A549 (cell line): ENCODE data around the gene ADSL. TPM values are rescaled to one million over a fixed set of nuclear protein-coding genes. Genes with fewer than 3 reads are reported as not detected.

Experiments
- ATAC-seq, 2 experiments: fragments of 200-7000 bp in 1 of 2; fragments of >200 bp in 1 of 2; cut with Nextera tagmentation in 1 of 2; cut with Tn5 transposase in 1 of 2; 3 replicates each; pipeline versions ENCODE4 v1.8.0 to v1.9.1; 2018 to 2020; ENCODE audit warnings: mild to moderate bottlenecking in 1 of 2, moderate library complexity in 1 of 2
- CTCF ChIA-PET: fragments of 300-600 bp; sonication (Branson Sonifier 250); formaldehyde crosslinking; extraction: SDS; loops from one replicate; lab custom pipeline; 2021; ENCODE audit warnings: antibody characterized with exemption, inconsistent platforms; lab: Yijun Ruan, JAX
- POLR2A ChIA-PET: fragments of 350-600 bp; formaldehyde crosslinking; extraction: SDS; loops from one replicate; lab custom pipeline; 2021; ENCODE audit warnings: antibody characterized with exemption, inconsistent platforms; lab: Yijun Ruan, JAX
- DNase-seq, 2 experiments: peaks; one replicate each; pipeline versions ENCODE4 v3.0.0 to v3.0.0-alpha.2; 2011 to 2016; ENCODE audit warnings: low read depth in 1 of 2, low spot score in 1 of 2
- FAIRE-seq: peaks from 2 replicates; lab custom pipeline; 2011; peaks lifted over from hg19 to GRCh38; lab: Jason Lieb, UNC
- H3K27ac ChIP-seq, 2 experiments: fragments of >200 bp; sonication (Bioruptor Twin); formaldehyde crosslinking; 3 replicates each; pipeline ENCODE4 v1.5.1; 2016 to 2017
- H3K4me1 ChIP-seq: fragments of >200 bp; sonication (Bioruptor Twin); formaldehyde crosslinking; 3 replicates; pipeline ENCODE4 v1.6.1; 2016
- H3K4me2 ChIP-seq: fragments of >200 bp; sonication (Bioruptor Twin); formaldehyde crosslinking; 3 replicates; pipeline ENCODE4 v1.6.1; 2016
- H3K4me3 ChIP-seq: fragments of >200 bp; sonication (Bioruptor Twin); formaldehyde crosslinking; 3 replicates; pipeline ENCODE4 v1.5.1; 2016
- H3K9me3 ChIP-seq: fragments of >200 bp; sonication (Bioruptor Twin); formaldehyde crosslinking; 3 replicates; pipeline ENCODE4 v1.6.1; 2016
- CHD4 ChIP-seq: fragments of 200-600 bp; sonication (generic); IDR thresholded peaks from 2 replicates; pipeline ENCODE4 v1.6.1; 2016; ENCODE audit warnings: antibody characterized with exemption, mild to moderate bottlenecking, borderline replicate concordance
- E2F6 ChIP-seq: IDR thresholded peaks from 2 replicates; pipeline ENCODE4 v1.6.1; 2012; ENCODE audit warnings: low read depth, borderline replicate concordance
- EP300 ChIP-seq, 2 experiments: fragments of >200 bp; sonication (Bioruptor Twin); formaldehyde crosslinking; IDR thresholded peaks; 2 replicates in 1 of 2; 3 replicates in 1 of 2; pipeline ENCODE4 v1.6.1; 2016 to 2017
- FOSL2 ChIP-seq, 2 experiments: fragments of 450-650 bp in 1 of 2; fragments of >200 bp in 1 of 2; sonication (Bioruptor Twin) in 1 of 2; formaldehyde crosslinking; IDR thresholded peaks; 2 replicates each; pipeline versions ENCODE4 v1.5.0 to v1.6.1; 2016 to 2020; ENCODE audit warnings: mild to moderate bottlenecking in 1 of 2, moderate library complexity in 1 of 2
- HOXA7 ChIP-seq: fragments of 250-450 bp; sonication (Bioruptor Pico); IDR thresholded peaks from 2 replicates; pipeline ENCODE4 v1.5.0; 2020; ENCODE audit warnings: mild to moderate bottlenecking, moderate library complexity
- JUN ChIP-seq, 2 experiments: fragments of >200 bp; sonication (Bioruptor Twin); formaldehyde crosslinking; IDR thresholded peaks; 2 replicates in 1 of 2; 3 replicates in 1 of 2; pipeline ENCODE4 v1.6.1; 2016 to 2017
- MAFK ChIP-seq: fragments of 450-650 bp; IDR thresholded peaks from 2 replicates; pipeline ENCODE4 v1.6.1; 2014; ENCODE audit not compliant: partially characterized antibody
- NFE2L2 ChIP-seq: fragments of 150-350 bp; conservative IDR thresholded peaks from 2 replicates; pipeline ENCODE4 v1.6.1; 2014; ENCODE audit warnings: low read length
- NPAS2 ChIP-seq: fragments of 250-450 bp; sonication (Bioruptor Pico); IDR thresholded peaks from 2 replicates; pipeline ENCODE4 v1.8.0; 2022; ENCODE audit warnings: mild to moderate bottlenecking, moderate library complexity, borderline replicate concordance
- PHF8 ChIP-seq: fragments of 200-600 bp; sonication (generic); IDR thresholded peaks from 2 replicates; pipeline ENCODE4 v1.6.1; 2016; ENCODE audit warnings: low read depth, mild to moderate bottlenecking, antibody characterized with exemption, moderate library complexity, borderline replicate concordance
- POLR2AphosphoS2 ChIP-seq: conservative IDR thresholded peaks from 2 replicates; pipeline ENCODE4 v1.6.1; 2012; ENCODE audit warnings: low read length, improper control_type of control experiment, inconsistent platforms
- REST ChIP-seq: fragments of 200-600 bp; sonication (generic); IDR thresholded peaks from 2 replicates; pipeline ENCODE4 v1.6.1; 2016; ENCODE audit warnings: antibody characterized with exemption, mild to moderate bottlenecking, moderate library complexity
- SMC3 ChIP-seq: fragments of >200 bp; sonication (Bioruptor Twin); formaldehyde crosslinking; IDR thresholded peaks from 3 replicates; pipeline ENCODE4 v1.6.1; 2018; ENCODE audit warnings: inconsistent platforms
- TP53 ChIP-seq: fragments of 250-450 bp; sonication (Bioruptor Pico); IDR thresholded peaks from 2 replicates; pipeline ENCODE4 v1.5.0; 2021; ENCODE audit warnings: mild to moderate bottlenecking, moderate library complexity
- ZC3H11A ChIP-seq: fragments of 450-650 bp; IDR thresholded peaks from 2 replicates; pipeline ENCODE4 v1.6.1; 2014; ENCODE audit warnings: antibody characterized with exemption, mild to moderate bottlenecking
- WGBS: methylation state at CpG from one replicate; pipeline ENCODE4 v1.1.6; 2017; ENCODE audit errors: missing lambda C conversion rate; 5-methylcytosine and 5-hydroxymethylcytosine counted together
- polyA plus RNA-seq, 4 experiments: library from polyadenylated mRNA; depleted of rRNA in 3 of 4; stranded (reverse); fragments of >200 nt; fragmentation: RNase III in 1 of 4; extraction: RNeasy Plus Mini Kit Qiagen cat#74134 plus additional on column Dnase treatment in 1 of 4; gene quantifications; 2 replicates in 3 of 4; 3 replicates in 1 of 4; pipeline ENCODE4 v1.2.3, GENCODE V29; 2011 to 2017
- TF ChIP-seq, protein P1 (sequence below): fragments of 450-650 bp; IDR thresholded peaks from 2 replicates; pipeline ENCODE4 v1.6.1; 2014; ENCODE audit warnings: antibody characterized with exemption
- TF ChIP-seq, protein P2 (sequence below): fragments of 150-350 bp; IDR thresholded peaks from 2 replicates; pipeline ENCODE4 v1.6.1; 2014; ENCODE audit warnings: low read depth, mild to moderate bottlenecking, low read length

The ADSL gene
- polyA plus RNA-seq, 2 of the 4 experiments (the other 2 are of a cell fraction) = 85.6 to 126 TPM

GRCh38 chr22:40352763-40353162 lies 6.5 kb downstream of the ADSL start:
- POLR2A ChIA-PET = interaction anchor here (0.6 to 1.8 kb wide), 3 partner anchors 309 to 1033 kb away, joined by 3 to 4 read pairs (median 4); no protein-coding TSS in a partner anchor
- Histone ChIP-seq H3K27ac (no peak overlapping the region), H3K4me3 (no peak overlapping the region), H3K9me3 (no peaks in the 10 kb centered on the region), H3K4me1 (peaks cover 12% of the 10 kb centered on the region), H3K4me2 (no peak overlapping the region)
- WGBS = 93% methylated on average over 3 of the region's 3 CpGs
- CTCF ChIA-PET = interaction anchor here (0.6 kb wide), 1 partner anchor 62 kb away, joined by 5 read pairs; no protein-coding TSS in a partner anchor
- DNase-seq (no peak), ATAC-seq (no peak), FAIRE-seq (no peak)
- TF ChIP-seq, protein P1, sequence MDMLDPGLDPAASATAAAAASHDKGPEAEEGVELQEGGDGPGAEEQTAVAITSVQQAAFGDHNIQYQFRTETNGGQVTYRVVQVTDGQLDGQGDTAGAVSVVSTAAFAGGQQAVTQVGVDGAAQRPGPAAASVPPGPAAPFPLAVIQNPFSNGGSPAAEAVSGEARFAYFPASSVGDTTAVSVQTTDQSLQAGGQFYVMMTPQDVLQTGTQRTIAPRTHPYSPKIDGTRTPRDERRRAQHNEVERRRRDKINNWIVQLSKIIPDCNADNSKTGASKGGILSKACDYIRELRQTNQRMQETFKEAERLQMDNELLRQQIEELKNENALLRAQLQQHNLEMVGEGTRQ = no peak
- TF ChIP-seq JUN (IDR thresholded peaks at IDR 0.05) (no peak), E2F6 (no peak), PHF8 (no peak), POLR2AphosphoS2 (no peak), SMC3 (no peak), FOSL2 (IDR thresholded peaks at IDR 0.05) (no peak), FOSL2 (CRISPR knock-in tag; IDR thresholded peaks at IDR 0.05) (no peak), MAFK (no peak), HOXA7 (CRISPR knock-in tag) (no peak), CHD4 (no peak), EP300 (IDR thresholded peaks at IDR 0.05) (no peak), REST (no peak), TP53 (no peak), NPAS2 (CRISPR knock-in tag) (no peak), ZC3H11A (no peak)
- TF ChIP-seq, protein P2, sequence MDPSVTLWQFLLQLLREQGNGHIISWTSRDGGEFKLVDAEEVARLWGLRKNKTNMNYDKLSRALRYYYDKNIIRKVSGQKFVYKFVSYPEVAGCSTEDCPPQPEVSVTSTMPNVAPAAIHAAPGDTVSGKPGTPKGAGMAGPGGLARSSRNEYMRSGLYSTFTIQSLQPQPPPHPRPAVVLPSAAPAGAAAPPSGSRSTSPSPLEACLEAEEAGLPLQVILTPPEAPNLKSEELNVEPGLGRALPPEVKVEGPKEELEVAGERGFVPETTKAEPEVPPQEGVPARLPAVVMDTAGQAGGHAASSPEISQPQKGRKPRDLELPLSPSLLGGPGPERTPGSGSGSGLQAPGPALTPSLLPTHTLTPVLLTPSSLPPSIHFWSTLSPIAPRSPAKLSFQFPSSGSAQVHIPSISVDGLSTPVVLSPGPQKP = no peak

DNA sequence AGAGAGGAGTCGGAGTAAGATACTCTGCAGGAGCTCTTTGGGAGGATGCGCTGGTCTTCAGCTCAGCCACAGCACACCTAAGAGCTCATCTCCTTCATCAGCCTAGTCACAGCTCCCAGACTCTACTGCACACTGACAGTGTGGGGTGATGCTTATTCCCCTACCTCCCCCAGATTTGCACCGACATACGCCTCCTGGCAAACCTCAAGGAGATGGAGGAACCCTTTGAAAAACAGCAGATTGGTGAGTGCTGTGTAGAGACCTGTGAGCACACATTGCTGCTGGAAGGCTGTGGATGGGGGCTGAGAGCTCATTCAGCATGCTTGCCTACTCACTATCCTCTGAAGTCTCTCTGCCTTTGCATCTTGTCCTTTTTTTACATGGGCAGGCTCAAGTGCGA lies 14.8 kb downstream of the ADSL start:
- CTCF ChIA-PET = interaction anchor here (6.6 kb wide), 1 partner anchor 13 kb away, joined by 31 read pairs; the partner anchor contains the start of gene ADSL
- FAIRE-seq (no peak), DNase-seq (no peak), ATAC-seq (no peak)
- 96% methylated on average over 3 of the region's 5 CpGs for WGBS
- Histone ChIP-seq H3K27ac (no peak overlapping the region), H3K9me3 (no peaks in the 10 kb centered on the region), H3K4me1 (no peaks in the 10 kb centered on the region), H3K4me3 (no peak overlapping the region), H3K4me2 (no peak overlapping the region)
- POLR2A ChIA-PET = interaction anchor here (0.9 kb wide), 1 partner anchor 9 kb away, joined by 5 read pairs; the partner anchor contains the start of gene SGSM3
- no peak for TF ChIP-seq NFE2L2
